Motor neuron (in vitro differentiated cells): Measurements from ENCODE around the gene ADGRG6. TPM values are rescaled to one million over a fixed set of nuclear protein-coding genes. Genes with fewer than 3 reads are reported as not detected.

Experiments
- ATAC-seq, 8 experiments: fragments of 200-7000 bp; cut with Tn5 transposase; replicated peaks in 6 of 8; 2 replicates each; pipeline ENCODE4 v1.8.0; 2021; ENCODE audit warnings: mild to moderate bottlenecking in 8 of 8, moderate library complexity in 8 of 8
- H3K27ac ChIP-seq, 2 donors: fragments of 250-450 bp; sonication (Bioruptor Pico); 2 replicates each; pipeline ENCODE4 v1.9.0; 2021; ENCODE audit warnings: antibody characterized with exemption in 2 of 2, mild to moderate bottlenecking in 2 of 2, moderate library complexity in 1 of 2
- H3K4me1 ChIP-seq, 2 donors: fragments of 250-450 bp; sonication (Bioruptor Pico); replicated peaks in 1 of 2; 2 replicates each; pipeline ENCODE4 v1.6.1; 2021; ENCODE audit warnings: antibody characterized with exemption in 2 of 2, mild to moderate bottlenecking in 2 of 2, moderate library complexity in 1 of 2
- H3K4me3 ChIP-seq, 5 donors: fragments of 250-450 bp; sonication (Bioruptor Pico); 2 replicates each; pipeline ENCODE4 v1.9.0; 2021; ENCODE audit warnings: antibody characterized with exemption in 5 of 5, mild to moderate bottlenecking in 5 of 5, moderate library complexity in 4 of 5
- WGBS, 10 experiments: fragments of 450-650 bp; shearing (Covaris generic); methylation state at CpG; one replicate each; pipeline ENCODE4 v1.0.0; 2022; 5-methylcytosine and 5-hydroxymethylcytosine counted together
- in situ Hi-C, 9 experiments: fragments of 400-800 bp; cut with MboI; loops; one replicate each; pipeline ENCODE4 v1.15.0; 2021; ENCODE audit warnings: low sequenced_read_pairs in 9 of 9, low pct_unique_long_range_greater_than_20kb in 2 of 9; ENCODE audit not compliant: unreplicated experiment in 9 of 9
- total RNA-seq, 8 experiments: library from RNA; unstranded; fragments of 300-600 nt; gene quantifications; 2 replicates each; pipeline versions ENCODE4 v1.2.3 to v1.2.4, GENCODE V29; 2022

Gene ADGRG6
- total RNA-seq, 8 experiments from 2014 or later: 0.07 to 0.71 (median 0.53) TPM

DNA sequence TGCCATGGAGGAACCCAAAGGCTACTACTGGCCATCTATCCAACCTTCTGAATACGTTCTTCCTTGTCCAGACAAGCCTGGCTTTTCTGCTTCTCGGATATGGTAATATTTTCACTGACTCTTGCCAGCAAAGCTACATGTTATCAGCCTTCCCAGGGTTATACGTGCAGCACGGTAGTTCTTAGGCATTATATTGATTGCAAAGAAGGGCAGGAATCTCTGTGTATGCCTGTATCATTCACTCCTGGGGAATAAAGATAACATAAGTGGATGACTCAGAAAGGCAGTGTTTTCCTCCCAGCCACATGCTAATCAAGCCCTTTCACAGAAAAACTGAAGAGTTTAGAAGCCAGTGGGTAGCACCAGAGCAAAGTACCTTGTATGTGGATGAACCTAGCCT lies 98.7 kb downstream of the ADGRG6 start:
- peak in 7 of 8 experiments; percentile 77 to 99 (median 85) for ATAC-seq
- H3K4me3 ChIP-seq: no peak overlapping the region
- H3K4me1 ChIP-seq: peaks cover 0 to 2% of the 10 kb centered on the region in 2 donors
- in situ Hi-C loops: no loop called here
- H3K27ac ChIP-seq: no peak overlapping the region
- 28 to 100% (median 60%) methylated on average over 1 to 4 of the region's 4 CpGs for WGBS, 10 experiments

DNA sequence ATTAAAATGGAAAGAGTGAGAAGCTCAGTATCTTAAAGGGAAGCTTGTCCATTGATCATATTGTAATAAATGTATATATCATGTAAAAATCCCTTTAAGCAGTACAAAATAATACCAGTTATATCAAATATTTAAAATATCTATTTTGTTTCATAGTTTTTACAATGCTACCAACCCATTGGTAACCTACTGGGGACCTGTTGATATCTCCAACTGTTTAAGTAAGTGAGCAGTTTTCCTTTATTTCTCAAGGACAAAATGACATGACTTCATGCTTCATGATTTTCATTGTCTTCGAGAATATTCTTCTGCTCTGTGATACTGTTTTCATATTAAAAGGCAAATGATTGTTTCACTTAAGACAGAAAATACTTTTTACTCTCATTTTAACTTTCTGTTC lies 100.0 kb downstream of the ADGRG6 start:
- Histone ChIP-seq H3K4me3 (no peak overlapping the region), H3K4me1 (peaks cover 0 to 2% of the 10 kb centered on the region in 2 donors), H3K27ac (no peak overlapping the region)
- in situ Hi-C loops: no loop called here
- 57 to 100% (median 100%) methylated on average over 1 of the region's 1 CpG; no CpG with 5 or more reads in 1 of the 10 experiments for WGBS, 10 experiments
- no peak for ATAC-seq

DNA sequence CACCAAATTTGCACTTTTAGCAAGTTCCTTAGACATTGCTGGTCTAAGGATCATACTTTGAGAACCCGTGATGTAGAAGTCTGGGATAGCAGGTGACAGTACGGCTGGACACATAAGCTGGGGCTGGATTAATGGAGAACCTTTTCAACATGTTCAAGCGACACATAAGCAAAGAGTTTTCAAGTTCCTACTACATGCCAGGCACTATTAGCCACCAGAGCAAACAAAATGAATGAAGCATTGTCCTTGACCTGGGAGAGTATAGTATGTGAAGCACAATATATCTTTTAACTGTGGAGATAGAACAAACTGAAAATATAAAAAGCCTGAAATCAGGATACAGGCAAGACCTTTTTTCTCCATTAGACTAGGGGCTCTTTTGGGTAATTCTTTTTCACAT lies 102.9 kb downstream of the ADGRG6 start:
- H3K4me1 ChIP-seq: peaks cover 0 to 2% of the 10 kb centered on the region in 2 donors
- no peak overlapping the region for H3K4me3 ChIP-seq
- ATAC-seq: no peak
- H3K27ac ChIP-seq: no peak overlapping the region
- in situ Hi-C loops: no loop called here
- WGBS, 10 experiments: 96 to 100% (median 100%) methylated on average over 1 to 3 of the region's 3 CpGs; no CpG with 5 or more reads in 1 of the 10 experiments

DNA sequence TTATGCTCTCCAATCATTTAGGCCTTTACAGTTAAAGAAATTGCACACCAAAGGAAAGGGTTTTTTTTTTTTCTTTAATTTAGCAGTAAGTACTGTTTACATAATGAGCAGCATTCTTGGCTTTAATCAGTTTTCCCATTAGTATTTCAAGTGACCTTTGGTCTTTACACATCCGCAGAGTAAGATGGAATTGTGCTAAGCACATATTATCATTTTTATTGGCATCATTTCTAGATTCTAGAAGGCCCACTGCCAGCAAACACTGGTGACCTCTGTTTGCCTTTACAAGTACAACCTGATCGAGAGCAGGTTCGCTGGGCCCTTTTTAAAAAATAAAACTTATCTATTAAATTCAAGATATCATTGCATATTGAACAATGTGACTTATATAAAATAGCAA lies 104.3 kb downstream of the ADGRG6 start:
- 78 to 100% (median 100%) methylated on average over 1 to 3 of the region's 3 CpGs; no CpG with 5 or more reads in 1 of the 10 experiments for WGBS, 10 experiments
- no peak for ATAC-seq
- in situ Hi-C loops: no loop called here

DNA sequence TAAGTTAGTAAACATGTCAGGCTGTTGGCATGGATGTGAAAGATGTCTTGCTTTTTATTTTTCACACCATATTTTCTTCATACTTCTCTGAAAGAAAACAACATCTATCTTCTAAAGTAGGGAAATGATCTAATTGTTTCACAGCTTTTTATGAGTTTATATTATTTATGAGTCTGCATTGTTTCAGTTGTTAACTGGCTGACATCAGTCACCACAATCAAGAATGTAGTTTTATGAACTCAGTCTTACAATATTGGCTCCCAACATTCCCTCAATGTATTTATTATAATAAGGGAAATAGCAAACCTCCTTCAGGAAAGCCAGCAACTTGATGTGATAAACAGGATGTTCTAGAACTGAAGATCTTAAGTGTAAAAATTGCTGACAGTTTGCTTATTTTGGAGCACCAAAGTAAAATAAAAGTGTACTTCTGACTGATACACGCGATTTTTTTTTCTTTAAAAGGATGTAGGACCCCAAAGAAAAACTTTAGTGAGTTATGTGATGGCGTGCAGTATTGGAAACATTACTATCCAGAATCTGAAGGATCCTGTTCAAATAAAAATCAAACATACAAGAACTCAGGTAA lies 106.0 kb downstream of the ADGRG6 start:
- 71 to 100% (median 86%) methylated on average over 1 to 3 of the region's 3 CpGs; no CpG with 5 or more reads in 1 of the 10 experiments for WGBS, 10 experiments

More for the DNA sequence above, 104.3 kb downstream of the ADGRG6 start:
- Histone ChIP-seq H3K4me3 (no peak overlapping the region), H3K27ac (no peak overlapping the region), H3K4me1 (no peaks in the 10 kb centered on the region)

DNA sequence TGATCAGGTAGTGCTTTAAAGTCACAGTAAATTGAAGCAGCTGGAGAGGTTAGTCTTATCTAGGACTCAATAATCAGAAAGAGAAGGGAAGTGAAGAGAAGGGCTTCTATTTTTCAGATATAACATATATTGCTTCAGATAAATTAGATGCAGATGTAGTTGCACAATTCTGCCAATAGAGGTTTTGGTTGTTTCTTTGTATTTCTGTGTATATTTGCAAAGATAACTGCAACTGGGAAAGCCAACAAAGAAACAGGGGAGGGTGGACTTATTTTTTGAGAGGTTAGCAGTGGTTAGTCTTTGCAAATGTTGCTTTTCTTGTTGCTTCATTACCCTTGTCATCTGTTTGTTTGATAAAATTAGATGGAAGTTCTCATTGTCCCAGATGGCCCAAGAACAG lies 106.6 kb downstream of the ADGRG6 start:
- no peak for ATAC-seq
- no peak overlapping the region for H3K4me3 ChIP-seq
- in situ Hi-C loops: no loop called here
- H3K27ac ChIP-seq: no peak overlapping the region
- H3K4me1 ChIP-seq: no peaks in the 10 kb centered on the region

More for the DNA sequence above, 106.0 kb downstream of the ADGRG6 start:
- in situ Hi-C loops: no loop called here
- no peak overlapping the region for H3K27ac ChIP-seq
- H3K4me3 ChIP-seq: no peak overlapping the region
- no peak for ATAC-seq
- H3K4me1 ChIP-seq: no peaks in the 10 kb centered on the region

DNA sequence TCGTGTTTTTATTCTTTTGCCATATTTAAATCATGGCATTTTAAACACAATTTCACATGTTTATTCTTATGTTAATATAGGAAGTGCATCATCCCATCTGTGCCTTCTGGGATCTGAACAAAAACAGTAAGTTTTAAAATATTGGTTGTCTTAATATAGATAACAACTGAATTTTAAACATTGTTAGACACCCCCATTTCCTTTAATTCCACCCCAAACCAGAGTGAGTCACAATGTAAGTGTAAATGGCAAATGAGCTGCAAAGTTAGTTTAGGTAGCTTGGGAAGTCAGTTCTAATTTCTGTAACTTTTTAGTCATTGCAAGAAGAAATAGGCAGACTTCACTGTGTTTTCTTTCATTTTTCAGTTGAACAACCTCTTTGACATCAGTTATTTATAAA lies 108.0 kb downstream of the ADGRG6 start:
- in situ Hi-C loops: no loop called here
- H3K27ac ChIP-seq: no peak overlapping the region
- ATAC-seq: no peak
- WGBS, 10 experiments: 0 to 67% (median 23%) methylated on average over 1 of the region's 1 CpG; no CpG with 5 or more reads in 2 of the 10 experiments
- no peaks in the 10 kb centered on the region for H3K4me1 ChIP-seq
- H3K4me3 ChIP-seq: no peak overlapping the region

DNA sequence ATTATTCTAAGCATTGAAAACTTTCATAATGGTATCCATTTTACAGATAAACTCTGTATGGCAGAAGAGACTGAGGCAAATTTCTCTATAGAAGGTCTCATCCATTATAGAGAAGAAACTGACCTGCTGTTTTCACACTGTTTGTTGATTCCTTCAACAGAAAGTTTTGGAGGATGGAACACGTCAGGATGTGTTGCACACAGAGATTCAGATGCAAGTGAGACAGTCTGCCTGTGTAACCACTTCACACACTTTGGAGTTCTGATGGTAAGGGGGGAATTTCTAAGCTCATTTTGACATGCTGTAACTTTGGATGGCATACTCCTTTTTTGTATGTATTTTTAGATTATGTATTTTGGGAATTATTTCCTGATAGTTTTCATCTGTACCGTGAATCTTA lies 109.3 kb downstream of the ADGRG6 start:
- in situ Hi-C loops: no loop called here
- Histone ChIP-seq H3K4me3 (no peak overlapping the region), H3K27ac (no peak overlapping the region), H3K4me1 (no peaks in the 10 kb centered on the region)
- 57 to 100% (median 97%) methylated on average over 1 to 2 of the region's 2 CpGs for WGBS, 10 experiments
- ATAC-seq: no peak

DNA sequence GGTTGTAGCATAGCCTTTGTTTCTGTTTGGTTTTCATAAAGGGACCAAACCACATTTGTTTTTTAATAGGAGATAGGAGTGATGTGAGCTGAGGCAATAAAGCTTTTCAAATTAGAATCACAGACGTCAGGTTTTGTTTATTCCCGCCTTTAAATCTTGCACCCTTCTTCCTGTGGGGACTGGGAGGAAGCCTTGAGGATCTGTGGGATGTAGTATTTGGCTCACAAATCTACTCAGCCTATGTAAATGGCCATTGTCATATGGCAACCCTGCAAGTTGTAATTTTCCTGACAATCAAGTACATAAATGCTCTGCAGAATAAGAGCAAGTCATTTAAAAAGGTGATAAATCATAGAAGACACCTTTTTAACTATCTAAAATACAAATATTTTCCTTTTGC lies 110.4 kb downstream of the ADGRG6 start:
- no peak for ATAC-seq
- 0 to 86% (median 48%) methylated on average over 1 to 2 of the region's 2 CpGs; no CpG with 5 or more reads in 2 of the 10 experiments for WGBS, 10 experiments
- Histone ChIP-seq H3K27ac (no peak overlapping the region), H3K4me3 (no peak overlapping the region), H3K4me1 (peaks cover 0 to 5% of the 10 kb centered on the region in 2 donors)
- in situ Hi-C loops: no loop called here

DNA sequence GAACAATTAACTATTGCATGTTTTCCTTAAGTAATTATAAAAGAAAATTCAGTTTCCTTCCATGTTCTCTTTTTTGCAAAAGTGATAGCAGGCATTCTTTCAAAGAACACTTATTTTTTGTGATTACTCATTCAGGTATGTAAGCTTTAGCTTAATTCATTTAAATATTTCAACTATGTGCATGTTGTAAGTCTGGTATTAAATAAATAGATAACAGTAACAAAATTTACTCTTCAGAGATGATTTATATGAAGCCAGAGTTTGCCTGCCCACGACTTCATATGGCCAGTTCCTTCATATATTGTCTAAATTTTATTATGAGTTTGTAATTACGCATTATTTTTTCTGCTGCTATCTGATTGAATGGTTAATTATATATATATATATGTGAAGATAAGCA lies 110.9 kb downstream of the ADGRG6 start:
- 32 to 100% (median 78%) methylated on average over 1 to 2 of the region's 2 CpGs for WGBS, 10 experiments
- H3K27ac ChIP-seq: no peak overlapping the region
- H3K4me3 ChIP-seq: no peak overlapping the region
- H3K4me1 ChIP-seq: peaks cover 0 to 5% of the 10 kb centered on the region in 2 donors
- no peak for ATAC-seq
- in situ Hi-C loops: no loop called here

DNA sequence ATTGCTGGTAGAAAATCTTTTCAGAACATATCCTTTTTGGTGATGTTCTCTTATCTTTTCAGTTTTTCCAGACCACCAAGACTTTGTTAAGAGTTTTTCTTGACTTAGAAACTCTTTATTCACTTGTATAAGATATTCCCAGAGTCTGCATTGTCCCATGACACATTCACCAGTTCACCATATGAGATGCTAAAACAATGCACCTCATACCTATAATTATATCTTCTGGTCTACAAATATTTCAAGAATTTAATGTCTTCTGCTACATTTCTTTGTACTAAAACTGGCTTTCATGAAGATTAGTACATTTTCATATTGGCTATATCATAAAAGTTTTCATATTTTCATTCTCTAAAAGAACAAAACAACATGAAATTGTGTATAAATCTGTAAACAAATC lies 111.3 kb downstream of the ADGRG6 start:
- Histone ChIP-seq H3K27ac (no peak overlapping the region), H3K4me1 (peaks cover 0 to 5% of the 10 kb centered on the region in 2 donors), H3K4me3 (no peak overlapping the region)
- ATAC-seq: peak in 2 of 8 experiments; percentile 21 to 24
- in situ Hi-C loops: no loop called here

DNA sequence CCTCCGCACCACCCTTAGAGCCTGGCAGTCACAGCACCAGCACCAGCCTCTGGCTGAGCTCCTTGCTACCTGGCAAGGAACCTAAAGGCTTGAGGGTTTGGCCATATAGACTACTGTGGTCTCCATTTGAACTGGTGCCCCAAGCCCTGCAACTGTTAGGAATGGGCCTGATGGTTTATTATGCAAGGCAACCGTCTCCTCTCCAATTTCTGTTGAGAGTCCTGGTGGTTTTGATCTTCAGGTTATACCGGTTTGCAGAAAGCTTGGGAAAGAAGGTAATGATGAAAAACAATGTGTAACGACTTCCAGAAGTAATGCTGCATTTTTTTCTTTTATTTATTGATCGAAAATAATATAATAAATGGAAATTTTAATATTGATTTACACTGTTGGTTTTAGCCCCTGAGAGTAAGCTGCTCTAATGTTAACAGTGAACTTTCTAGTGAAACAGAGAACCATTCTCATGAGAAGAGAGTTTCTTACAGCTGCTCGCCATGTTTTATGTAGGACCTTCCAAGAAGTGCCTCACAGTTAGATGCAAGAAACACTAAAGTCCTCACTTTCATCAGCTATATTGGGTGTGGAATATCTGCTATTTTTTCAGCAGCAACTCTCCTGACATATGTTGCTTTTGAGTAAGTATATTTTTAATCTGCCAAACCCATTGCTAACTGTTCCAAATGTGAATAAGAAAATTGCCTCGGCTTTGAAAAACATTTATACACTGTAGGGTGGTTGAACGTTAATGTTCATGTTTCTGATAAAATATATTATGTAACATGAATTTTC lies 112.8 kb downstream of the ADGRG6 start:
- Histone ChIP-seq H3K4me3 (no peak overlapping the region), H3K27ac (no peak overlapping the region), H3K4me1 (peaks cover 0 to 5% of the 10 kb centered on the region in 2 donors)
- 66 to 98% (median 90%) methylated on average over 2 to 8 of the region's 8 CpGs; no CpG with 5 or more reads in 1 of the 10 experiments for WGBS, 10 experiments
- in situ Hi-C loops: no loop called here
- no peak for ATAC-seq

DNA sequence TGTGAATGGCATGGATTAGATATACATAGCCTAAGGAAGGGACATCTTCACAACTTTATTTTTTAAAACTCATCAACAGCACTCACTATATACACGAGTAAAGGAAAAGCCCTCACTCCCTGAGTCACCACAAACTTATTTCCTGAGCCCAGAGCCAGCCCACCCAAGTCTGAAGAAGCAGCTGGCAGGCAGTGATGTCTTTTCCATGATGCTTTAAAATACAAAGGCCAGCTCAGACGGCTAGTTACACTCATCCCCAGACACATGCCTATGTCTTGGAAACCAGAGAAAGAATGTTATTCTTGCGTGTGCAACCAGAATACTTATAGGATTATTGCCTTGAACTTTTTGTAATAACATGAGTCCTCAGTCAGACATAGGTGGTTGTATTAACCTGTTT lies 114.4 kb downstream of the ADGRG6 start:
- ATAC-seq: peak in 5 of 8 experiments; percentile 24 to 98 (median 41)
- WGBS, 10 experiments: 4 to 70% (median 35%) methylated on average over 1 to 3 of the region's 3 CpGs; no CpG with 5 or more reads in 2 of the 10 experiments
- Histone ChIP-seq H3K27ac (no peak overlapping the region), H3K4me3 (no peak overlapping the region), H3K4me1 (peaks cover 0 to 5% of the 10 kb centered on the region in 2 donors)
- in situ Hi-C loops: no loop called here

DNA sequence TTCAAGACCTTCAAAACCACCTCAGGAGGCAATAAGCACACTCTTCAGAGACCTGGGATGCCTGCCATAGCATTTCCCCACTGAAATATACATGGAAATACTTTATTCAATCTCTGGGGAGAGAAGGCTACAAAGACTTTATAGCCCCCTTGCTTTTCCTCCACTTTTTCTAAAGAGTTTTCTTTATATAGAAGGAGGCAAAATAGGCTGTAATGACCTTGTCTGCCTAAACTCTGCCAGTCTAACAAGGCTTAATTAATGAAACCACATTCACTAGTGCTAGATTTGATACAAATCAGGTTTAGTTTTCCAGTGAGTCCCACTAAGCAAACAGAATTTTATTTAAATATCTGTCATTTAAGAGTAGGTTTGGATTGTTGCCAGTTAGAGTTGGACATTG lies 114.9 kb downstream of the ADGRG6 start:
- H3K4me3 ChIP-seq: no peak overlapping the region
- H3K27ac ChIP-seq: no peak overlapping the region
- in situ Hi-C loops: no loop called here
- H3K4me1 ChIP-seq: peaks cover 0 to 5% of the 10 kb centered on the region in 2 donors
- peak in 1 of 8 experiments; percentile 35 for ATAC-seq
